ENCODE data around the gene RTN4.

Gene RTN4

GRCh38 chr2:55033076-55033742 is 17.0 kb downstream of the RTN4 start:
- no peak for DNase-seq (ENCODE audit: low read depth)

GRCh38 chr2:55031505-55031904 is 18.7 kb downstream of the RTN4 start:
- no peak for DNase-seq (ENCODE audit: low read depth)

GRCh38 chr2:55030766-55031165 is 19.5 kb downstream of the RTN4 start:
- DNase-seq (ENCODE audit: low read depth) = no peak

DNA sequence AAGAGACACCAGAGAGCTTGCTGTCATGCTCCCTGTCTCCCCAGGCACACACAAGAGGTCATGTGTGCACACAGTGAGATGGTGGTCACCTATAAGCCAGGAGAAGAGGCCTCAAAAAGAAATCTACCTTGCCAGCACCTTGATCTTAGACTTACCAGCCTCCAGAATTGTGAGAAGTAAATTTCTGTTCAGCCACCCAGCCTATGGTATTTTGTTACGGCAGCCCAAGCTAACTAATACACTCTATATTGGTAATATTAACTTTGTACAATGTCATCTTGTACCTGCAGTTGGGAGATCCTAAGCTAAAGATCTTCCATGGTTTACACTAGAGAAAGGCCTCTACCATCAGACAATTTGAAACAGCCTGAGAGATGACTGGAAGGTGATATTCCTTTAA is 21.2 kb downstream of the RTN4 start:
- DNase-seq (ENCODE audit: low read depth) = no peak

DNA sequence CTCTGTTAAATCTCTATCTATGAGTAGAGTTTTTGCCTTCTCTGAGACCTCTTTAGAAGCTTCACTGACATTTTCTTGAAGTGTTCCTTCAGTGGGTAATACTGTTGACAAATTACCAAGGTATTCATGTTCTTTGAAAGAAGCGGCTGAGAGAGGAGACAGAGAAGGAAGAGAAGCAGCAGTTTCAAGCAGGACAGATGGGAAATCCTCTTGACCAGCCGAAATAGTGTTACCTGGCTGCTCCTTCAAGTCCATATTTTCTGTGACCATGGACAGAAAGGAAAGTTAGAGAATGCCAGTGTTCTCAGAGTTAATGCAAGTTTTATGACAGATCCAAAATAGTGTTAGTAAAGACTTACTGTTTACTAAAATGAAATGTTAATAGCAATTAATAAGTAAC is 23.0 kb downstream of the RTN4 start:
- no peak for DNase-seq (ENCODE audit: low read depth)

GRCh38 chr2:55026202-55026601 is 24.0 kb downstream of the RTN4 start:
- DNase-seq (ENCODE audit: low read depth) = no peak

GRCh38 chr2:55025627-55026026 is 24.6 kb downstream of the RTN4 start:
- no peak for DNase-seq (ENCODE audit: low read depth)

DNA sequence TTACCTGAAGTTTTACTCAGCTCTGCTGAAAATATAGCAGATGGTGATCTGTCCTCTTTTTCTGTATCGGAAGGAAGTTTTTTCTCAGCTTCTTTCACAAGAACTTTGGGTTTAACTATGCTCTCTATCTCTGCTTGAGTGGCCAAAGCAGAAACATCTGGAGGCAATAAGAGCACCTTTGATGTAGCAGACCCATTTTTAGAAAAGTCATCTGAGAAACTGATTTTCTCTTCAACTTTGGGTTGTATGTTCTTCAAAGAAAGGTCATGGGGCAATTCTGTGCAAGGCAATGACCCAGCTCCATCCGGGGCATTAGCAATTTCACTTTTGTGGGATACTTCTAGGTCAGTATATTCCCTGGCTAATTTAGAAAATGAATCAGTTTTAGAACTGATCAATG is 25.2 kb downstream of the RTN4 start:
- no peak for DNase-seq (ENCODE audit: low read depth)

DNA sequence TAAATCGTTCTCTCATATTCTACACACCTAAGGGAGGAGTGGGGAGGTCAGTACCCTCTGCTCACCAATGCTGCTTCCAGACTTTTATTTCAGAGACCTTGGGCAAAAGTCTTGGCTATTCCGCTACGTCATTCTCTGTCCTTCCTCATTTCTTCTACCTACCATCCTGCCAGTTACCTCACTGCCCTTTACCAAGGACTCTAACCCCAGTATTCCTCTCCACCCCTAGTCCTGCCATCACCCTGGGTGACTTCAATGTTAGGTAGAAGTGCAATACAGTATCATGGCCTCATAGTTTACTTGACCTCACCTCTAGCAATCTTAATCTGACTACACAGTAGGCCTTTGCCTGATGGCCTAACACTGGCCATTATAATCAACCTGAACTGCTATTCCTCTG is 27.8 kb downstream of the RTN4 start:
- no peak for DNase-seq (ENCODE audit: low read depth)

DNA sequence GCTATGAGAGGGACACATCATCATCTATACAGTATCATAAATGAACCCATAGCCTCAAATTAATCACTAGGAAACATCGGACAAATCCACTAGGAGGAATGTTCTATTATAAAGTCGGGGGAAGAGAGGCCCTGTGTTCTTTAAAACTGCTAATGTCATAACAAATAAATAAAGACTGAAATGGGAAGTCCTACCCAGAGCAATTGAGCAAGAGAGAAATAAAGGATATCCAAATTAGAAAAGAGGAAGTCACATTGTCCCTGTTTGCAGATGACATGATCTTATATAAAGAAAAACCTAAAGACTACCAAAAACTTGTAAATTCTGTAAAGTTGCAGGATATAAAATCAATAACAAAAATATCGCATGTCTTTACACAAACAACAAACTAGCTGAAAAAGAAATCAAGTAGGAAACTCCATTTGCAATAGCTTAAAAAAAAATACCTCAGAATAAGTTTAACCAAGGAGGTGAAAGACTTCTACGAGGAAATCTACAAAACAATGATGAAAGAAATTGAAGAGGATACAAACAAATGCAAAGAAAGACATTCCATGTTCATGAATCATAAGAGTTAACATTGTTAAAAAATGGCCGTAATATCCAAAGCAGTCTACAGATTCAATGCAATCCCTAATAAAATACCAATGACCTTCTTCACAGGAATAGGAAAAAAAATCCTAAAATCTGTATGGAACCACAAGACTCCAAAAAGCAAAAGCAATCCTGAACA is 30.6 kb downstream of the RTN4 start:
- DNase-seq (ENCODE audit: low read depth) = no peak

DNA sequence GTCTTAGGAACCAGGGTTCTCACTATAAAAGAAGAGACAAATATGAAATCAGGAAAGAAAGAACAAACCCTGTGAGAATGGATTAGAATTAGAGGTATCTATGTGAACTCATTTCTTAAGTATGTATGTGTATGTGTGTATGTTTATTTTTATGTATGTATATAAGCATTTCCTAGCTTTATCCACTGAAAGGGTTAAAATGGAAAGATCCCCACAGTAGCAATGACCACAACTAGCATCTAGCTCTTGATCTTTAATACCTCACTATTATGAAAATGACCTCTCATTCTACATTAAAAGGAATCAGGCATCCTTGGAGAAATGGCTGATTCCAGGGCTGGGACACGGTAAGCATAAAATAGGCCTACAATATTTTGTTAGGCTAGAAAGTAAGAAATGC is 31.6 kb downstream of the RTN4 start:
- DNase-seq (ENCODE audit: low read depth) = no peak

DNA sequence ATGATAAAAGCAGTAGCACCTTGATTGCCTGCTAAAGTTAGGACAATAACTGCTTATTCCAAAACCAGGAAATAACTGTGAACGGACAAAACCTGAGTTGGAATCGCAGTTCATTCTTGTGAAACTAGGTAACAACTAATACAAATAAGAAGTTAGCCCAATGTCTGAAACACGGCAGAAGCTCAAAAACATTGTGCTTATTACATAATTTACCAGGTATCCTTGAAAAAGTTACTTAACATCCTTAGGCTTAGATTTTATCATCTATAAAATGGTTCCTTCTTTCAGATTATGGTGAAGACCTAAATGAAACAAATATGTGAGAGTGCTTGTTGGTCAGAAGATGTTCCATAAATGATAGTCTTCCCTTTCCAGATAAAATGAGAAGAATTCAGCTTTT is 32.4 kb downstream of the RTN4 start:
- no peak for DNase-seq (ENCODE audit: low read depth)

- no peak for DNase-seq (ENCODE audit: low read depth)
These were observed 32.8 kb downstream of the RTN4 start for GRCh38 chr2:55017428-55017827.

GRCh38 chr2:55014962-55015939 is 35.0 kb downstream of the RTN4 start:
- peak; percentile 14 for DNase-seq (ENCODE audit: low read depth)

DNA sequence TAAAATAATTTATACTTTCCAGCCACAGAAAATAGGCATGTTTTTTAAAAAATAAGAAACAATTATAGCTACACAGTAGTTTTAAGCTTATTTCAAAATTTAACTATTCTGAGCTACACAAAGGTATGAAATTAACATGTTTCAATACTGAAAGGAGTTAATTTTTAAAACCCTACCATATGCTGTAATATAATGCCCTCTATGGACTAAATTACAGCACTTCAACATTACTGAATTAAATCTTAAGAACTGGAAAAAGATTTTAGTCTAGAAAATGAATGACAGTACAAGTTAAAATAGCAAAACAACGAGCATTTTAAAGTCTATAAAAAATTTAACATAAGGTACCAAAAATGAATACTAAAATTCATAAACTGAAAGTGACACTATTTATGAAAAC is 36.3 kb downstream of the RTN4 start:
- no peak for DNase-seq (ENCODE audit: low read depth)

DNA sequence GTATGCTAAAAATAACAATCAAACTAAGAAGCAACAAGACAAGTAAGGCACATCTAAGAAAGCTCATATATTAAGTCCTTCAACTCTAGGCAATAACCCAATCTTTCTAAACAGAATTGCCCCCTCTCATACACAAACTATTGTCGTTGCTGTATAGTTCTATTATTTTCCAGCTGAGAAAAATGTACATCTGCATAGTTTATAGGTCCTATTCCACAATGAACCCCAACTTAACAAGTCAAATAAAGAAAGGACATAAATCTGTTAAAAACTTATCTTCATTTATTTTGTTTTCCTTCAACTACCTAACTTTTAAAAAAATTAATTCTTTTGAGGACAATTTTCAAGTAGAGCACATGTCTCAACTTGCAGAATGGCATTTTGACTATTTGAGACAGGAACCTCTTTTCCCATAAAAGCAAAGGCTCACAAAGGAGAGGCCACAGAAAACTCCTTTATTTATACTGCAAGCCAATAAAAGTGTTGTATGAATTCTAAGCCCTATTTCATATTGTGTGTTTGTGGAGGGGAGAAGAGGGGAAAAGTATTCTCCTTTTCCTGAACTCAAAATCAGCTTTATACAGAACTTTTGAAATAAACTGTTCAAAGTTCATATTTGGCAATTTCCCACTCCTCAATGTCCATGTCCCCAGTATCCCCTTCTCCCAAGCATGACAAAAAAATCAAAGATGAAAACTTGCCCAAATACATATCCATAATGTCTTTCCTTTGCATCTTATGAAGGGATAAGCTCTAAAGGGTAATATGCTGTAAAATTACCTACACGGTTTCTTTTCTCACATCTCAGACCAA is 37.4 kb downstream of the RTN4 start:
- DNase-seq (ENCODE audit: low read depth) = no peak

GRCh38 chr2:55011831-55012671 is 38.2 kb downstream of the RTN4 start:
- DNase-seq (ENCODE audit: low read depth) = no peak

DNA sequence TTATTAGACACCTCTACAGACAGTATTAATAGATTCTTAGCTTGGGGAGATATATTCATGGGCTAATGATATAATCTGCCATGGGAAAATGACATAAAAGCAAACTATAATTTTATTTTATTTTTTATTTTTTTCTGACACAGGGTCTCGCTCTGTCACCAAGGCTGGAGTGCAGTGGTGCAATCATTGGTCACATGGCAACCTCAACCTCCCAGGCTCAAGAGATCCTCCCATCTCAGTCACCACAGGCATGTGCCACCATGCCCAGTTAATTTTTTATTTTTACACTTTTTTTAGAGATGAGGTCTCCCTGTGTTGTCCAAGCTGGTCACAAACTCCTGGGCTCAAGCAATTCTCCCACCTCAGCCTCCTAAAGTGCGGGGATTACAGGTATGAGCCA is 39.3 kb downstream of the RTN4 start:
- DNase-seq (ENCODE audit: low read depth) = no peak

DNA sequence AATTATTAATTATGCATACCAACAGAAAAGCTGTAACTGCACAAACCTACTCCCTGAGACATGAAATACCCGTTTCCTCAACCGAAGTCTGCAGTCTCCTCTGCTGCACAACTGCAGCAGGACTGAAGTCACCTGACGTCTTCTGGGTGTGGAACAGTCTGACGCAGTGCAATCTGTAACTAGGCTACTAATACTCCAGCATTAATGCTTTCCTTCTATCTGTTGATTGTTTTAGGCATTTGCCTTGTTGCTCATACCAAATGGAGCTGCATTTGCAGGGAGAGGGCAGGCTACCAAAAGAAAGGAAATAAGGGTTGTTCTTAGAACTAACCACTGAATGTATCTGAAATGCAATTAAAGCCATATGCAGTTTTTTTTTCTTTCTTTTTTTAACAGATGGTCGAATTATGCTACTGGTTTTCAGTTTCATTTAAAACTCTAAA is 40.1 kb downstream of the RTN4 start:
- peak; percentile 9 for DNase-seq (ENCODE audit: low read depth)

DNA sequence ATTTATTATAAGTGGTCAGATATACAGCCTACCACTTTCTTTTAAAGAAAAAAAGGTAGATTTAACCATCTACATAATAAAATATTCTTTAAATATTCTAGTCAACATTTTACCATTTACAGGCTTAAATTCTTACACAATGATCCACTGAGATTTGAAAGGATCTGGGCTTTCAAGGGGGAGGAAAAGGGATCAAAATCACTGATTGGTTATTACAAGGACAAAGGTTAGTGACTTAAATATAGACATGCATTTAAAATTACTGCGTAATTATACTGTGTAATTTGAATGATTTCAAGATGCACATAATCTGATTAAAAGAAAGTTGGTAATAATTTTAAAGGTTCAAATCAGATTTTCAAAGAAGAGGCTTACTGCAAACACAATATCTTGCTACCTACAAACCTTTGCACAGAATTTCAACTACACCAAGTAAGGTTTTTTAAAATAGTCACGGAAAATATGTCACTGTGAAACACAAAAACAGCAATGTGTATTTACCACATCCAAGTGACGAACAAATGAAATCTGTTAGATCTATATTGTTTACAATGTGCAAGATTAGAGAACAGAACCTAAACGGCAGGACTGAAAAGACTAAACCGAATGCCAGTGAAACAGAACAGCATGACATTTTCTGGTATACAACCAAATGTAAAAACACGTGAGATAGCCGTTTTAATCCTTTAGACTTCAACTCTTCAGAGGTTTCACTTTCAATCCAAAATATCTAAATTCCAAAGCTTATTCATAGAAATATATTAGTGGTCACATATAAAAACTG is 40.8 kb downstream of the RTN4 start:
- no peak for DNase-seq (ENCODE audit: low read depth)

All from stimulated activated CD8-positive, alpha-beta memory T cell treated with anti-CD3 and anti-CD28 coated beads, Interleukin-15, amount 100 ng/mL, for 1 hour (primary cell).